Panc1 (cell line): ENCODE data around the gene TBC1D9B. TPM values are rescaled to one million over a fixed set of nuclear protein-coding genes. Genes with fewer than 3 reads are reported as not detected.
"Not testable (repeated sequence)": the region's sequence is repeated elsewhere in the genome, so short reads cannot be mapped to it uniquely, and the experiment has no call there.

Experiments used
- ATAC-seq: fragments of 200-7000 bp; cut with Tn5 transposase; 2 replicates; pipeline ENCODE4 v1.9.1; 2020; ENCODE audit warnings: mild to moderate bottlenecking, moderate library complexity
- BruUV-seq: library from RNA; stranded (reverse); fragments of 400-500 nt; replicated peaks from 2 replicates; lab custom pipeline; 2021; lab: Mats Ljungman, UMichigan
- CTCF ChIA-PET: fragments of 300-600 bp; sonication (Branson Sonifier 250); formaldehyde crosslinking; loops from one replicate; lab custom pipeline; 2022; ENCODE audit warnings: antibody characterized with exemption; lab: Charles Lee
- POLR2A ChIA-PET: fragments of 300-600 bp; sonication (Branson Sonifier 250); formaldehyde crosslinking; loops from one replicate; lab custom pipeline; 2022; ENCODE audit warnings: antibody characterized with exemption; lab: Charles Lee
- DNase-seq: peaks from one replicate; pipeline ENCODE4 v3.0.0-alpha.2; 2010; ENCODE audit warnings: low read depth, low spot score
- H3K27ac ChIP-seq: 2 replicates; pipeline ENCODE4 v1.5.1; 2011; ENCODE audit warnings: mild to moderate bottlenecking, low read length, inconsistent platforms
- H3K27me3 ChIP-seq: fragments of 200-500 bp; sonication (Bioruptor generic); 2 replicates; pipeline ENCODE4 v1.6.0; 2014; ENCODE audit warnings: low read length, inconsistent platforms; ENCODE audit not compliant: control insufficient read depth, insufficient read depth
- H3K36me3 ChIP-seq: fragments of 200-500 bp; sonication (Bioruptor generic); 2 replicates; pipeline ENCODE4 v1.5.1; 2014; ENCODE audit warnings: inconsistent platforms, mild to moderate bottlenecking, low read length, moderate library complexity; ENCODE audit not compliant: control insufficient read depth, insufficient read depth
- H3K4me1 ChIP-seq: 2 replicates; pipeline ENCODE4 v1.5.1; 2011; ENCODE audit warnings: inconsistent platforms, mild to moderate bottlenecking, low read length, moderate library complexity; ENCODE audit not compliant: control insufficient read depth, insufficient read depth
- H3K4me3 ChIP-seq, 2 experiments: 2 replicates each; pipeline ENCODE4 v1.5.1; 2011 to 2012; ENCODE audit warnings: low read depth in 2 of 2, low read length in 2 of 2, mild to moderate bottlenecking in 2 of 2, inconsistent platforms in 1 of 2, moderate library complexity in 1 of 2
- H3K9me3 ChIP-seq: fragments of 200-500 bp; sonication (Bioruptor generic); 2 replicates; pipeline ENCODE4 v1.5.1; 2014; ENCODE audit warnings: low read depth, mild to moderate bottlenecking, inconsistent platforms, low read length, moderate library complexity; ENCODE audit not compliant: control insufficient read depth, insufficient read depth
- POLR2AphosphoS5 ChIP-seq: IDR thresholded peaks from 2 replicates; pipeline ENCODE4 v1.6.1; 2012; ENCODE audit warnings: mild to moderate bottlenecking, low read depth, low read length, moderate library complexity
- SIN3A ChIP-seq: IDR thresholded peaks from 2 replicates; pipeline ENCODE4 v1.6.1; 2012; ENCODE audit warnings: low read depth, mild to moderate bottlenecking, low read length, moderate library complexity, borderline replicate concordance; ENCODE audit not compliant: insufficient read depth
- TCF7L2 ChIP-seq: IDR thresholded peaks from 2 replicates; pipeline ENCODE4 v1.6.1; 2011; ENCODE audit warnings: mild to moderate bottlenecking, low read depth, low read length, inconsistent platforms
- in situ Hi-C: cut with HindIII; loops from 2 replicates; pipeline ENCODE4 v1.10.0; 2016; ENCODE audit warnings: low sequenced_read_pairs, low pct_unique_long_range_greater_than_20kb
- intact Hi-C: fragments of 100-400 bp; cut with micrococcal nuclease; formaldehyde crosslinking; loops from one replicate; pipeline ENCODE4 v1.10.0; 2022; ENCODE audit not compliant: unreplicated experiment
- total RNA-seq: library from RNA; stranded (reverse); gene quantifications from one replicate; pipeline ENCODE4 v1.2.1, GENCODE V29; 2021; ENCODE audit not compliant: unreplicated experiment
- TF ChIP-seq, protein P1 (sequence below), 2 experiments: IDR thresholded peaks; 2 replicates each; pipeline ENCODE4 v1.6.1; 2011 to 2012; ENCODE audit warnings: low read depth in 2 of 2, control low read depth in 1 of 2, low read length in 1 of 2, mild to moderate bottlenecking in 1 of 2, moderate library complexity in 1 of 2; ENCODE audit not compliant: insufficient read depth in 1 of 2
- TF ChIP-seq, protein P2 (sequence below): fragments of 450-650 bp; IDR thresholded peaks from 2 replicates; pipeline ENCODE4 v1.5.1; 2017; ENCODE audit warnings: mild to moderate bottlenecking

The TBC1D9B gene
- total RNA-seq, 1 experiment from 2014 or later = 131 TPM

DNA sequence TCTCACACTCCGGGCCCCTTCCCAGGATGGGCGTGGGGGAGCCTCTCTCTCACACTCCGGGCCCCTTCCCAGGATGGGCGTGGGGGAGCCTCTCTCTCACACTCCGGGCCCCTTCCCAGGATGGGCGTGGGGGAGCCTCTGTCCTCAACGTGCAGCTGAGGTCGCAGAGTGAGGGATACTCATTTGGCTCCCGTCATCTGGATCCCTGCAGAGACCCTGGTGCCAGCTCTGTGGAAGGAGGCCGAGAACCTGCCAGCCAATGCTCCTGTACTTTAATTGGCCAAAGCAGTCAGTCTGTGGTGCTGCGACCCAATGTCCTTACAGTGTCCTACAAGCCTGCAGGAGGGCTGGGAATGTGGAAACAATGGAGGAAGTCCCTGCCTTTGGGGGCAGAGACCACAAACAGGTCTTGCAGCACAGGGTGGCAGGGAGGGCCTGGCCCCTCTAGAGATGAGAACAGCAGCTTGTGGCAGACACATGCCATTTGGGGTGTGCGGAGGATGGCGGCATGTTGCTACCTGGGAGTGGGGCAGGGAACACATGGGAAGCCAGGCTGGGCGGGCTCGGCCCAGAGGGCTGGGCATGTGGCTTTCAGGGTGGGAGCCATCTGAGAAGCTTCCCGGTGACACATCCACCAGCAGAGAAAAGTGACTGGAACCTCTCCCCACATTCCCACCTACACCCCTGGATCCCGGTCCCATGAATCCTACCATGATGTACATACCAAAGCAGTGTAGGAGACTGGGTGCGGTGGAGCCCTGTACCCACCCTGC is 35.5 kb downstream of the TBC1D9B start:
- DNase-seq (no peak), ATAC-seq (no peak)
- TF ChIP-seq, protein P1, sequence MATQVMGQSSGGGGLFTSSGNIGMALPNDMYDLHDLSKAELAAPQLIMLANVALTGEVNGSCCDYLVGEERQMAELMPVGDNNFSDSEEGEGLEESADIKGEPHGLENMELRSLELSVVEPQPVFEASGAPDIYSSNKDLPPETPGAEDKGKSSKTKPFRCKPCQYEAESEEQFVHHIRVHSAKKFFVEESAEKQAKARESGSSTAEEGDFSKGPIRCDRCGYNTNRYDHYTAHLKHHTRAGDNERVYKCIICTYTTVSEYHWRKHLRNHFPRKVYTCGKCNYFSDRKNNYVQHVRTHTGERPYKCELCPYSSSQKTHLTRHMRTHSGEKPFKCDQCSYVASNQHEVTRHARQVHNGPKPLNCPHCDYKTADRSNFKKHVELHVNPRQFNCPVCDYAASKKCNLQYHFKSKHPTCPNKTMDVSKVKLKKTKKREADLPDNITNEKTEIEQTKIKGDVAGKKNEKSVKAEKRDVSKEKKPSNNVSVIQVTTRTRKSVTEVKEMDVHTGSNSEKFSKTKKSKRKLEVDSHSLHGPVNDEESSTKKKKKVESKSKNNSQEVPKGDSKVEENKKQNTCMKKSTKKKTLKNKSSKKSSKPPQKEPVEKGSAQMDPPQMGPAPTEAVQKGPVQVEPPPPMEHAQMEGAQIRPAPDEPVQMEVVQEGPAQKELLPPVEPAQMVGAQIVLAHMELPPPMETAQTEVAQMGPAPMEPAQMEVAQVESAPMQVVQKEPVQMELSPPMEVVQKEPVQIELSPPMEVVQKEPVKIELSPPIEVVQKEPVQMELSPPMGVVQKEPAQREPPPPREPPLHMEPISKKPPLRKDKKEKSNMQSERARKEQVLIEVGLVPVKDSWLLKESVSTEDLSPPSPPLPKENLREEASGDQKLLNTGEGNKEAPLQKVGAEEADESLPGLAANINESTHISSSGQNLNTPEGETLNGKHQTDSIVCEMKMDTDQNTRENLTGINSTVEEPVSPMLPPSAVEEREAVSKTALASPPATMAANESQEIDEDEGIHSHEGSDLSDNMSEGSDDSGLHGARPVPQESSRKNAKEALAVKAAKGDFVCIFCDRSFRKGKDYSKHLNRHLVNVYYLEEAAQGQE (IDR thresholded peaks at IDR 0.05; ENCODE audit: insufficient read depth in 1 of 2, low read depth in 2 of 2, low read length in 1 of 2) = no peak
- TF ChIP-seq TCF7L2 (no peak), SIN3A (no peak), POLR2AphosphoS5 (no peak)
- TF ChIP-seq, protein P2, sequence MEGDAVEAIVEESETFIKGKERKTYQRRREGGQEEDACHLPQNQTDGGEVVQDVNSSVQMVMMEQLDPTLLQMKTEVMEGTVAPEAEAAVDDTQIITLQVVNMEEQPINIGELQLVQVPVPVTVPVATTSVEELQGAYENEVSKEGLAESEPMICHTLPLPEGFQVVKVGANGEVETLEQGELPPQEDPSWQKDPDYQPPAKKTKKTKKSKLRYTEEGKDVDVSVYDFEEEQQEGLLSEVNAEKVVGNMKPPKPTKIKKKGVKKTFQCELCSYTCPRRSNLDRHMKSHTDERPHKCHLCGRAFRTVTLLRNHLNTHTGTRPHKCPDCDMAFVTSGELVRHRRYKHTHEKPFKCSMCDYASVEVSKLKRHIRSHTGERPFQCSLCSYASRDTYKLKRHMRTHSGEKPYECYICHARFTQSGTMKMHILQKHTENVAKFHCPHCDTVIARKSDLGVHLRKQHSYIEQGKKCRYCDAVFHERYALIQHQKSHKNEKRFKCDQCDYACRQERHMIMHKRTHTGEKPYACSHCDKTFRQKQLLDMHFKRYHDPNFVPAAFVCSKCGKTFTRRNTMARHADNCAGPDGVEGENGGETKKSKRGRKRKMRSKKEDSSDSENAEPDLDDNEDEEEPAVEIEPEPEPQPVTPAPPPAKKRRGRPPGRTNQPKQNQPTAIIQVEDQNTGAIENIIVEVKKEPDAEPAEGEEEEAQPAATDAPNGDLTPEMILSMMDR = no peak
- CTCF ChIA-PET = no interaction called here
- BruUV-seq = no TSS peak
- peaks cover 11% of the 10 kb centered on the region; the same call in 1 of the 2 replicates for H3K36me3 ChIP-seq
- no peak overlapping the region for H3K4me3 ChIP-seq
- no peaks in the 10 kb centered on the region for H3K4me1 ChIP-seq
- H3K9me3 ChIP-seq = no peaks in the 10 kb centered on the region
- no peak overlapping the region for H3K27ac ChIP-seq
- intact Hi-C loops = no loop called here
- no peaks in the 10 kb centered on the region for H3K27me3 ChIP-seq
- in situ Hi-C loops = no loop called here
- POLR2A ChIA-PET = no interaction called here

DNA sequence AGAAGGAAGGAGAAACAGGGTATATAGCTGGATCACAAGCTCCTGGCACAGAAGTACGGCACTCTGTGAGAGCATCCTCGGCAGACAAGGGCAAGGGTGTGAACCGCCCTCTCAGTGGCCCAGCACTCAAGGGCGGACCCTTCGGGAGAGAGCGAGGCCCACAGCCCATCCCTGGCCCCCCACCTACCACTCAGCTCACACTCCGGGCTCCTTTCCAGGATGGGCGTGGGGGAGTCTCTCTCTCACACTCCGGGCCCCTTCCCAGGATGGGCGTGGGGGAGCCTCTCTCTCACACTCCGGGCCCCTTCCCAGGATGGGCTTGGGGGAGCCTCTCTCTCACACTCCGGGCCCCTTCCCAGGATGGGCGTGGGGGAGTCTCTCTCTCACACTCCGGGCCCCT is 36.2 kb downstream of the TBC1D9B start:
- peaks cover 11% of the 10 kb centered on the region; the same call in 1 of the 2 replicates for H3K36me3 ChIP-seq
- in situ Hi-C loops, H3K4me3 ChIP-seq, ATAC-seq, POLR2A ChIA-PET, BruUV-seq, intact Hi-C loops, H3K27me3 ChIP-seq, H3K4me1 ChIP-seq, H3K27ac ChIP-seq, CTCF ChIA-PET, H3K9me3 ChIP-seq, DNase-seq: not testable (repeated sequence)

DNA sequence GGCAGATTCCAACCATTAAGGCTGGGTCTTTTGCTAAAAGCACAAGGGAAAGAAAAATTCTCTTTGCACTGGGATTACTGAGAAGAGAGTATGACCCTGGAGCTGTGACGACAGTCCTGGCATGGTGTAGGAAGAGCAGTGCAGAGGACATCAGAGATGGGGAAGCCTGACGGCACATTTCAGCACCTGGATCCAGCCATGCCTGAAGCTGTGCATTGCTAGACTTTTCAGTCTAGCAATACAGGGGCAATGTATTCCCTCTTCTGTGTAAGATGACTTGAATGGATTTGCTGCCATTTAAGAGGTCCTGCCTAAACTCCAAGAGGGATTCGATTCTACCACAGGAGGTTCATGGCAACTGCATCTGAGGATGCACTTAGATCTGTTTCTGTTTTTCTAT is 36.7 kb downstream of the TBC1D9B start:
- in situ Hi-C loops (no loop called here), intact Hi-C loops (no loop called here)
- Histone ChIP-seq H3K4me1 (no peaks in the 10 kb centered on the region), H3K9me3 (no peaks in the 10 kb centered on the region), H3K4me3 (no peak overlapping the region), H3K27ac (no peak overlapping the region), H3K27me3 (no peaks in the 10 kb centered on the region), H3K36me3 (peaks cover 11% of the 10 kb centered on the region; the same call in 1 of the 2 replicates)
- POLR2A ChIA-PET = no interaction called here
- ATAC-seq (no peak), DNase-seq (no peak)
- BruUV-seq = TSS peak; percentile 12
- no peak for TF ChIP-seq POLR2AphosphoS5
- TF ChIP-seq, protein P2 = no peak
- TF ChIP-seq, protein P1 (IDR thresholded peaks at IDR 0.05; ENCODE audit: insufficient read depth in 1 of 2, low read depth in 2 of 2, low read length in 1 of 2) = no peak
- TF ChIP-seq TCF7L2 = no peak
- no peak for TF ChIP-seq SIN3A
- CTCF ChIA-PET = no interaction called here
